IMR-90 (cell line): ENCODE results near the gene MAGEB1. TPM values are rescaled to one million over a fixed set of nuclear protein-coding genes. Genes with fewer than 3 reads are reported as not detected.

Experiments used
- ATAC-seq: fragments of 200-7000 bp; cut with Tn5 transposase; 2 replicates; pipeline ENCODE4 v1.9.1; 2020; ENCODE audit warnings: low read depth, mild to moderate bottlenecking, moderate library complexity
- BruUV-seq: library from RNA; stranded (reverse); fragments of 400-500 nt; replicated peaks from 2 replicates; lab custom pipeline; 2021; lab: Mats Ljungman, UMichigan
- CTCF ChIA-PET: fragments of 300-600 bp; formaldehyde crosslinking; extraction: SDS; loops from one replicate; lab custom pipeline; 2021; ENCODE audit warnings: antibody characterized with exemption; lab: Yijun Ruan, JAX
- POLR2A ChIA-PET: fragments of 300-600 bp; sonication (Branson Sonifier 250); formaldehyde crosslinking; loops from one replicate; lab custom pipeline; 2022; ENCODE audit warnings: antibody characterized with exemption; ENCODE audit not compliant: unreplicated experiment; lab: Charles Lee
- DNase-seq: peaks from one replicate; pipeline ENCODE4 v3.0.0; 2013
- H2AFZ ChIP-seq: replicated peaks from 2 replicates; pipeline ENCODE3; 2013; ENCODE audit warnings: low read length, mild to moderate bottlenecking; ENCODE audit not compliant: poor library complexity
- H2AK5ac ChIP-seq: 2 replicates; pipeline ENCODE4 v1.6.1; 2013; ENCODE audit warnings: low read depth, low read length, inconsistent platforms
- H2AK9ac ChIP-seq: replicated peaks from 2 replicates; pipeline ENCODE3; 2013; ENCODE audit warnings: mild to moderate bottlenecking, low read depth, low read length, moderate library complexity; ENCODE audit not compliant: poor library complexity
- H2BK120ac ChIP-seq: 2 replicates; pipeline ENCODE4 v1.6.1; 2013; ENCODE audit warnings: low read depth, low read length, inconsistent platforms
- H2BK15ac ChIP-seq: 3 replicates; pipeline ENCODE4 v1.6.1; 2013; ENCODE audit warnings: low read depth, low read length, inconsistent platforms
- H2BK20ac ChIP-seq: 2 replicates; pipeline ENCODE4 v1.6.1; 2013; ENCODE audit warnings: low read depth, mild to moderate bottlenecking, inconsistent platforms, low read length, moderate library complexity
- H2BK5ac ChIP-seq: 2 replicates; pipeline ENCODE4 v1.6.1; 2013; ENCODE audit warnings: mild to moderate bottlenecking, low read depth, low read length, inconsistent platforms; ENCODE audit not compliant: poor library complexity, severe bottlenecking
- H3K14ac ChIP-seq: replicated peaks from 2 replicates; pipeline ENCODE4 v1.6.1; 2013; ENCODE audit warnings: low read depth, low read length, inconsistent platforms
- H3K18ac ChIP-seq: 2 replicates; pipeline ENCODE4 v1.6.1; 2013; ENCODE audit warnings: low read depth, low read length, control low read depth
- H3K23ac ChIP-seq: 2 replicates; pipeline ENCODE4 v1.6.1; 2013; ENCODE audit warnings: low read depth, low read length, inconsistent platforms
- H3K27ac ChIP-seq: 2 replicates; pipeline ENCODE4 v1.5.1; 2013; ENCODE audit warnings: mild to moderate bottlenecking, control low read depth, low read length; ENCODE audit not compliant: insufficient read depth
- H3K27me3 ChIP-seq: 2 replicates; pipeline ENCODE4 v1.6.1; 2013; ENCODE audit warnings: low read length; ENCODE audit not compliant: control insufficient read depth, insufficient read depth
- H3K36me3 ChIP-seq: 2 replicates; pipeline ENCODE4 v1.6.1; 2013; ENCODE audit warnings: low read length, mixed read lengths; ENCODE audit not compliant: control insufficient read depth, insufficient read depth
- H3K4ac ChIP-seq: 2 replicates; pipeline ENCODE4 v1.6.1; 2013; ENCODE audit warnings: low read depth, low read length, inconsistent platforms
- H3K4me1 ChIP-seq: 2 replicates; pipeline ENCODE4 v1.6.1; 2013; ENCODE audit warnings: low read length, mixed read lengths; ENCODE audit not compliant: control insufficient read depth, insufficient read depth
- H3K4me2 ChIP-seq: 2 replicates; pipeline ENCODE4 v1.6.1; 2013; ENCODE audit warnings: low read depth, mild to moderate bottlenecking, control low read depth, low read length, moderate library complexity
- H3K4me3 ChIP-seq: 2 replicates; pipeline ENCODE4 v1.5.1; 2013; ENCODE audit warnings: low read depth, mild to moderate bottlenecking, control low read depth, low read length, moderate library complexity; ENCODE audit not compliant: insufficient read depth
- H3K56ac ChIP-seq: 2 replicates; pipeline ENCODE4 v1.6.1; 2013; ENCODE audit warnings: low read length, inconsistent platforms; ENCODE audit not compliant: insufficient read depth; ENCODE audit errors: extremely low read depth
- H3K79me1 ChIP-seq, 2 experiments: 2 replicates each; pipeline ENCODE4 v1.6.1; 2013; ENCODE audit warnings: low read length in 2 of 2, inconsistent platforms in 1 of 2, low read depth in 1 of 2
- H3K9ac ChIP-seq: 2 replicates; pipeline ENCODE4 v1.6.1; 2013; ENCODE audit warnings: low read depth, low read length, control low read depth
- H3K9me1 ChIP-seq: 2 replicates; pipeline ENCODE4 v1.6.1; 2013; ENCODE audit warnings: low read length, inconsistent platforms; ENCODE audit not compliant: insufficient read depth
- H3K9me3 ChIP-seq: 2 replicates; pipeline ENCODE4 v1.6.1; 2013; ENCODE audit warnings: low read length; ENCODE audit not compliant: control insufficient read depth, insufficient read depth
- H4K20me1 ChIP-seq: 2 replicates; pipeline ENCODE4 v1.6.1; 2013; ENCODE audit warnings: low read length, inconsistent platforms; ENCODE audit not compliant: insufficient read depth
- H4K5ac ChIP-seq: 2 replicates; pipeline ENCODE4 v1.6.1; 2013; ENCODE audit warnings: mild to moderate bottlenecking, low read depth, low read length, control low read depth
- H4K8ac ChIP-seq, 2 experiments: 2 replicates each; pipeline ENCODE4 v1.6.1; 2013; ENCODE audit warnings: low read depth in 2 of 2, low read length in 2 of 2, control low read depth in 1 of 2, inconsistent platforms in 1 of 2
- H4K91ac ChIP-seq: 2 replicates; pipeline ENCODE4 v1.6.1; 2013; ENCODE audit warnings: low read depth, low read length, inconsistent platforms; ENCODE audit not compliant: insufficient read depth
- MXI1 ChIP-seq: IDR thresholded peaks from 2 replicates; pipeline ENCODE4 v1.6.1; 2012; ENCODE audit warnings: low read depth, mild to moderate bottlenecking, low read length, moderate library complexity, borderline replicate concordance
- RAD21 ChIP-seq: IDR thresholded peaks from 2 replicates; pipeline ENCODE4 v1.6.1; 2012; ENCODE audit warnings: low read length, improper control_type of control experiment
- WGBS, 2 experiments: methylation state at CpG; one replicate each; pipeline versions ENCODE4 v1.1.5 to v1.1.7; 2013; ENCODE audit warnings: missing lambda C conversion rate in 2 of 2; ENCODE audit not compliant: insufficient read length in 1 of 2; ENCODE audit errors: extremely low coverage in 2 of 2; 5-methylcytosine and 5-hydroxymethylcytosine counted together
- dilution Hi-C: fragments of 300-500 bp; cut with HindIII; formaldehyde crosslinking; loops from one replicate; pipeline ENCODE4 v1.14.3; 2018; ENCODE audit warnings: low sequenced_read_pairs; ENCODE audit not compliant: unreplicated experiment
- in situ Hi-C: fragments of 300-500 bp; cut with MboI; formaldehyde crosslinking; loops from 3 replicates; pipeline ENCODE4 v1.14.3; 2019; ENCODE audit warnings: low sequenced_read_pairs, inconsistent platforms, mixed read lengths
- intact Hi-C: fragments of 100-400 bp; cut with micrococcal nuclease; formaldehyde crosslinking; loops from 2 replicates; pipeline ENCODE4 v1.10.0; 2022
- polyA plus RNA-seq, 3 experiments: library from polyadenylated mRNA; depleted of rRNA; stranded (reverse); fragments of >200 nt; gene quantifications; 2 replicates each; pipeline ENCODE4 v1.2.3, GENCODE V29; 2012; ENCODE audit warnings: low replicate concordance in 1 of 3
- total RNA-seq: library from RNA; depleted of rRNA; stranded (reverse); fragments of >200 nt; gene quantifications from 2 replicates; pipeline ENCODE4 v1.2.3, GENCODE V29; 2012

MAGEB1 gene
- total and polyA plus RNA-seq, 2 of the 4 experiments (the other 2 are of a cell fraction): not detected

DNA sequence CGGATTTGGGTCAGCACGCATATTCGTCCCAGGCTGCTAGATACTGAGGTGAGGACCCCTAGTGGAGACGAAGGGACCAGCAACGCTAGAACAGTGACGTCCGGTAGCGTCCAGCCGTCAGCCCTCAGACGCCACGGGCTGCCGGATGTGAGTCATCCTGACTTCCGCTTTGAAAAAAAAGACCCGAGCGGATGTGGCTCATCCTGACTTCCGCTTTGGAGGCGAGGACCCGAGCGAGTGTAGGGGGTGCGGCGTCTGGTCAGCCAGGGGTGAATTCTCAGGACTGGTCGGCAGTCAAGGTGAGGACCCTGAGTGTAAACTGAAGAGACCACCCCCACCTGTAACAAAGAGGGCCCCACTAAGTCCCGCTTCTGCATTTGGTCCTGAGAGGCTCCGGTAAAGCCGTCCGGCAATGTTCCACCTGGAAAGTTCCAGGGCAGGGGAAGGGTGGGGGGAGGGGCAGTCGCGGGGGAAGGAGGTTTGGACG lies 31.5 kb upstream of the MAGEB1 start, which contains the start of gene MAGEB2:
MAGEB2 (plus strand) TSS at position 207 of the 487 bp plus-strand sequence. CDS start 3,018 bp downstream, outside the sequence.
- no peak within 1 kb of the TSS for H2BK120ac ChIP-seq
- no peak within 1 kb of the TSS for H3K4me3 ChIP-seq
- peak within 1 kb of the TSS; percentile 21 for H2AFZ ChIP-seq
- H3K14ac ChIP-seq: no peak within 1 kb of the TSS
- H3K4ac ChIP-seq: no peak within 1 kb of the TSS
- TF ChIP-seq RAD21: no peak
- no peak for TF ChIP-seq MXI1
- no peak within 1 kb of the TSS for H2BK15ac ChIP-seq
- peaks cover 3% of the 10 kb centered on the region; the same call in 1 of the 2 replicates for H3K27me3 ChIP-seq
- no peaks in the 10 kb centered on the region; the same call in 1 of the 2 replicates for H3K9me3 ChIP-seq
- no peak within 1 kb of the TSS for H4K91ac ChIP-seq
- in situ Hi-C loops: no loop called here
- H3K23ac ChIP-seq: no peak within 1 kb of the TSS
- no peak within 1 kb of the TSS for H3K18ac ChIP-seq
- no peak within 1 kb of the TSS for H3K27ac ChIP-seq
- no peaks in the 10 kb centered on the region for H4K20me1 ChIP-seq
- no peak within 1 kb of the TSS for H2AK5ac ChIP-seq
- H2AK9ac ChIP-seq: peak within 1 kb of the TSS; percentile 72
- H3K4me1 ChIP-seq: no peaks in the 10 kb centered on the region
- H2BK5ac ChIP-seq: no peak within 1 kb of the TSS
- ATAC-seq: no peak
- H4K5ac ChIP-seq: no peak within 1 kb of the TSS
- no peaks in the 10 kb centered on the region for H3K79me1 ChIP-seq
- H3K4me2 ChIP-seq: no peak within 1 kb of the TSS
- dilution Hi-C loops: no loop called here
- no peak within 1 kb of the TSS for H4K8ac ChIP-seq
- ChIA-PET CTCF (no interaction called here), POLR2A (no interaction called here)
- BruUV-seq: no TSS peak
- intact Hi-C loops: no loop called here
- WGBS, 2 experiments: 91% methylated on average over 6 of the region's 29 CpGs; no CpG with 5 or more reads in 1 of the 2 experiments
- no peaks in the 10 kb centered on the region for H3K9me1 ChIP-seq
- H3K36me3 ChIP-seq: no peaks in the 10 kb centered on the region
- H3K9ac ChIP-seq: no peak within 1 kb of the TSS
- no peak within 1 kb of the TSS for H2BK20ac ChIP-seq
- no peak within 1 kb of the TSS for H3K56ac ChIP-seq
- DNase-seq: no peak
